Measurements from ENCODE around the gene CIAPIN1.

- TF ChIP-seq ZNF274 (IDR thresholded peaks at IDR 0.05; ENCODE audit: low read depth, low read length) (no peak), SUZ12 (IDR thresholded peaks at IDR 0.05; ENCODE audit: extremely low read depth, insufficient read depth, insufficient read length) (no peak), YY1 (IDR thresholded peaks at IDR 0.05; ENCODE audit: insufficient read depth, insufficient read length) (no peak)
These were observed 19.9 kb downstream of the CIAPIN1 start for GRCh38 chr16:57427307-57427706.
